ENCODE data around the gene SCNN1G.

The SCNN1G gene

GRCh38 chr16:23155445-23156049 lies 27.0 kb upstream of the SCNN1G start:
- no peak for DNase-seq

GRCh38 chr16:23156110-23156509 lies 26.4 kb upstream of the SCNN1G start:
- no peak for DNase-seq

GRCh38 chr16:23156946-23157460 lies 25.5 kb upstream of the SCNN1G start:
- DNase-seq = no peak

- DNase-seq = no peak
These were observed 24.4 kb upstream of the SCNN1G start for GRCh38 chr16:23158114-23158513.

- no peak for DNase-seq
These were observed 22.5 kb upstream of the SCNN1G start for GRCh38 chr16:23160082-23160481.

- no peak for DNase-seq
These were observed 22.0 kb upstream of the SCNN1G start for GRCh38 chr16:23160574-23160973.

- DNase-seq = no peak
These were observed 18.6 kb upstream of the SCNN1G start for GRCh38 chr16:23163921-23164320.

- DNase-seq = no peak
These were observed 17.8 kb upstream of the SCNN1G start for GRCh38 chr16:23164736-23165135.

- DNase-seq = no peak
These were observed 10.0 kb upstream of the SCNN1G start for GRCh38 chr16:23172583-23172982.

- DNase-seq = no peak
These were observed 9.6 kb upstream of the SCNN1G start for GRCh38 chr16:23172994-23173393.

GRCh38 chr16:23174622-23175021 lies 7.9 kb upstream of the SCNN1G start:
- no peak for DNase-seq

GRCh38 chr16:23175651-23176050 lies 6.9 kb upstream of the SCNN1G start:
- DNase-seq = no peak

- DNase-seq = no peak
These were observed 1.0 kb upstream of the SCNN1G start for GRCh38 chr16:23181506-23181905.

- DNase-seq = peak; percentile 58
These were observed 303 bp upstream of the SCNN1G start for GRCh38 chr16:23182206-23182678.

- no peak for DNase-seq
These were observed 958 bp downstream of the SCNN1G start for GRCh38 chr16:23183543-23183862.

GRCh38 chr16:23185656-23186055 lies 3.1 kb downstream of the SCNN1G start:
- DNase-seq = no peak

- DNase-seq = no peak
These were observed 3.6 kb downstream of the SCNN1G start for GRCh38 chr16:23186171-23186570.

- no peak for DNase-seq
These were observed 4.8 kb downstream of the SCNN1G start for GRCh38 chr16:23187341-23187740.

GRCh38 chr16:23188911-23189310 lies 6.4 kb downstream of the SCNN1G start:
- DNase-seq = no peak

- DNase-seq = no peak
These were observed 12.1 kb downstream of the SCNN1G start for GRCh38 chr16:23194497-23195221.

GRCh38 chr16:23195366-23195978 lies 12.9 kb downstream of the SCNN1G start:
- DNase-seq = no peak

- no peak for DNase-seq
These were observed 14.0 kb downstream of the SCNN1G start for GRCh38 chr16:23196539-23196938.

GRCh38 chr16:23202166-23202565 lies 19.6 kb downstream of the SCNN1G start:
- DNase-seq = no peak

- no peak for DNase-seq
These were observed 24.4 kb downstream of the SCNN1G start for GRCh38 chr16:23206986-23207385.
